PC-3 (cell line): ENCODE results near the gene SLC35F3. TPM values are rescaled to one million over a fixed set of nuclear protein-coding genes. Genes with fewer than 3 reads are reported as not detected.

ENCODE experiments used
- ATAC-seq: fragments of 200-7000 bp; cut with Tn5 transposase; 2 replicates; pipeline ENCODE4 v1.9.1; 2020; ENCODE audit warnings: mild to moderate bottlenecking, moderate library complexity
- BruUV-seq: library from RNA; stranded (reverse); fragments of 400-500 nt; replicated peaks from 2 replicates; lab custom pipeline; 2021; lab: Mats Ljungman, UMichigan
- CTCF ChIA-PET: fragments of 300-600 bp; sonication (Branson Sonifier 250); formaldehyde crosslinking; loops from one replicate; lab custom pipeline; 2022; ENCODE audit warnings: antibody characterized with exemption; lab: Charles Lee
- POLR2A ChIA-PET: fragments of 300-600 bp; sonication (Branson Sonifier 250); formaldehyde crosslinking; loops from one replicate; lab custom pipeline; 2022; ENCODE audit warnings: antibody characterized with exemption; ENCODE audit not compliant: unreplicated experiment; lab: Charles Lee
- DNase-seq: peaks from one replicate; pipeline ENCODE4 v3.0.0-alpha.2; 2015
- H2AFZ ChIP-seq: fragments of 300-600 bp; sonication (generic); 2 replicates; pipeline ENCODE4 v1.6.0; 2016; ENCODE audit warnings: antibody characterized with exemption, low read length
- H3F3A ChIP-seq: fragments of 300-600 bp; sonication (generic); one replicate; pipeline ENCODE4 v1.6.0; 2017; ENCODE audit warnings: antibody characterized with exemption, low read length, control low read depth, mild to moderate bottlenecking; ENCODE audit not compliant: unreplicated experiment
- H3K27ac ChIP-seq: fragments of 300-600 bp; sonication (generic); 2 replicates; pipeline ENCODE4 v1.5.1; 2016; ENCODE audit warnings: mild to moderate bottlenecking, low read length
- H3K27me3 ChIP-seq: fragments of 300-600 bp; sonication (generic); 2 replicates; pipeline ENCODE4 v1.6.1; 2016; ENCODE audit warnings: low read length, mixed read lengths
- H3K36me3 ChIP-seq: fragments of 300-600 bp; sonication (generic); 2 replicates; pipeline ENCODE4 v1.6.1; 2016; ENCODE audit warnings: low read depth, mixed run types, low read length, mixed read lengths
- H3K4me1 ChIP-seq: fragments of 300-600 bp; sonication (generic); 2 replicates; pipeline ENCODE4 v1.5.1; 2016; ENCODE audit warnings: low read length; ENCODE audit not compliant: insufficient read depth
- H3K4me2 ChIP-seq: fragments of 300-600 bp; sonication (generic); 2 replicates; pipeline ENCODE4 v1.6.0; 2016; ENCODE audit warnings: low read length
- H3K4me3 ChIP-seq: fragments of 300-600 bp; sonication (generic); 2 replicates; pipeline ENCODE4 v1.5.1; 2016; ENCODE audit warnings: mild to moderate bottlenecking, low read length, mixed read lengths
- H3K79me2 ChIP-seq: fragments of 300-600 bp; sonication (generic); 2 replicates; pipeline ENCODE4 v1.6.1; 2017; ENCODE audit warnings: low read length, mixed read lengths
- H3K9ac ChIP-seq: fragments of 300-600 bp; sonication (generic); 2 replicates; pipeline ENCODE4 v1.6.0; 2016; ENCODE audit warnings: mild to moderate bottlenecking, low read length
- H3K9me2 ChIP-seq: fragments of 300-600 bp; sonication (generic); replicated peaks from 2 replicates; pipeline ENCODE4 v1.6.1; 2016; ENCODE audit warnings: mixed run types, low read length, mixed read lengths
- H3K9me3 ChIP-seq: fragments of 300-600 bp; sonication (generic); 2 replicates; pipeline ENCODE4 v1.6.1; 2016; ENCODE audit warnings: low read length, mixed read lengths
- H4K20me1 ChIP-seq: fragments of 300-600 bp; sonication (generic); 2 replicates; pipeline ENCODE4 v1.6.1; 2016; ENCODE audit warnings: low read length, mixed read lengths
- EZH2 ChIP-seq: fragments of 300-600 bp; sonication (generic); IDR thresholded peaks from one replicate; pipeline ENCODE4 v1.6.1; 2017; ENCODE audit warnings: antibody characterized with exemption, mild to moderate bottlenecking, low read length; ENCODE audit not compliant: unreplicated experiment
- EZH2phosphoT487 ChIP-seq: fragments of 300-600 bp; sonication (generic); IDR thresholded peaks from 2 replicates; pipeline ENCODE4 v1.6.1; 2018; ENCODE audit warnings: mild to moderate bottlenecking, antibody characterized with exemption, low read length, borderline replicate concordance
- intact Hi-C: fragments of 100-400 bp; cut with micrococcal nuclease; formaldehyde crosslinking; loops from 2 replicates; pipeline ENCODE4 v1.9.0; 2023
- total RNA-seq: library from RNA; depleted of rRNA; stranded (reverse); fragments of >200 nt; gene quantifications from 2 replicates; pipeline ENCODE4 v1.2.3, GENCODE V29; 2014
- TF ChIP-seq, protein P1 (sequence below): fragments of 300-600 bp; sonication (generic); conservative IDR thresholded peaks from 2 replicates; pipeline ENCODE4 v1.5.1; 2017; ENCODE audit warnings: antibody characterized with exemption, low read depth, mild to moderate bottlenecking, low read length

SLC35F3 gene
- total RNA-seq, 1 experiment from 2014 or later: 17.7 TPM

DNA sequence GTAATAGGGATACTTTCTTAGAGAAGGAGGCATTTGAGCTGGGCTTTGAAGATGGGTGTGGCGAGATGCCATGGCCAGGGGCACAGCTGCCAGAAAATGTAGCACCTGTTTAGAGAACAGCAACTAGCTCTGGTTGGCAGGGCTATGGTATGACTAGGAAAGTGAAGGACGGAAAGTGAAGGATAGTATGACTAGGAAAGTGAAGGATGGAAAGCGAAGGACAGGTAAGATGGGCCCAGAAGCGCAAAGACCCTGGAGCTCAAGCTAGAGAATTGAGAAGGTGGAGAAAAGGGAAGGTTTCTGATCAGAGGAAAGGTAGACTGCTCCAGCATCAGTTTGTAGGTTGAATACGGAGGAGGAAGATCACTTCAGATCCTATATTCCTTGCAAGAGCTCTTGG, 205.4 kb downstream of the SLC35F3 start:
- peaks cover 8% of the 10 kb centered on the region for H3K79me2 ChIP-seq
- no peaks in the 10 kb centered on the region for H3K27me3 ChIP-seq
- ChIA-PET CTCF (no interaction called here), POLR2A (no interaction called here)
- peak overlapping the region; percentile 54; the same call in 1 of the 2 replicates for H3K9ac ChIP-seq
- H3F3A ChIP-seq: no peaks in the 10 kb centered on the region
- no peak overlapping the region for H2AFZ ChIP-seq
- BruUV-seq: no TSS peak
- H3K4me3 ChIP-seq: no peak overlapping the region
- H3K9me2 ChIP-seq: no peaks in the 10 kb centered on the region
- H3K9me3 ChIP-seq: no peaks in the 10 kb centered on the region
- peaks cover 26% of the 10 kb centered on the region for H3K4me1 ChIP-seq
- H3K36me3 ChIP-seq: no peaks in the 10 kb centered on the region
- intact Hi-C loops: loop anchor here (1.0 to 5.0 kb wide), 6 partner anchors 118 to 715 kb away; no protein-coding TSS in a partner anchor
- ATAC-seq (no peak), DNase-seq (no peak)
- TF ChIP-seq, protein P1, sequence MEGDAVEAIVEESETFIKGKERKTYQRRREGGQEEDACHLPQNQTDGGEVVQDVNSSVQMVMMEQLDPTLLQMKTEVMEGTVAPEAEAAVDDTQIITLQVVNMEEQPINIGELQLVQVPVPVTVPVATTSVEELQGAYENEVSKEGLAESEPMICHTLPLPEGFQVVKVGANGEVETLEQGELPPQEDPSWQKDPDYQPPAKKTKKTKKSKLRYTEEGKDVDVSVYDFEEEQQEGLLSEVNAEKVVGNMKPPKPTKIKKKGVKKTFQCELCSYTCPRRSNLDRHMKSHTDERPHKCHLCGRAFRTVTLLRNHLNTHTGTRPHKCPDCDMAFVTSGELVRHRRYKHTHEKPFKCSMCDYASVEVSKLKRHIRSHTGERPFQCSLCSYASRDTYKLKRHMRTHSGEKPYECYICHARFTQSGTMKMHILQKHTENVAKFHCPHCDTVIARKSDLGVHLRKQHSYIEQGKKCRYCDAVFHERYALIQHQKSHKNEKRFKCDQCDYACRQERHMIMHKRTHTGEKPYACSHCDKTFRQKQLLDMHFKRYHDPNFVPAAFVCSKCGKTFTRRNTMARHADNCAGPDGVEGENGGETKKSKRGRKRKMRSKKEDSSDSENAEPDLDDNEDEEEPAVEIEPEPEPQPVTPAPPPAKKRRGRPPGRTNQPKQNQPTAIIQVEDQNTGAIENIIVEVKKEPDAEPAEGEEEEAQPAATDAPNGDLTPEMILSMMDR: no peak
- TF ChIP-seq EZH2phosphoT487: no peak
- TF ChIP-seq EZH2: no peak
- peak overlapping the region; percentile 45; the same call in 1 of the 2 replicates for H3K4me2 ChIP-seq
- peak overlapping the region; percentile 86 for H3K27ac ChIP-seq
- H4K20me1 ChIP-seq: no peaks in the 10 kb centered on the region

DNA sequence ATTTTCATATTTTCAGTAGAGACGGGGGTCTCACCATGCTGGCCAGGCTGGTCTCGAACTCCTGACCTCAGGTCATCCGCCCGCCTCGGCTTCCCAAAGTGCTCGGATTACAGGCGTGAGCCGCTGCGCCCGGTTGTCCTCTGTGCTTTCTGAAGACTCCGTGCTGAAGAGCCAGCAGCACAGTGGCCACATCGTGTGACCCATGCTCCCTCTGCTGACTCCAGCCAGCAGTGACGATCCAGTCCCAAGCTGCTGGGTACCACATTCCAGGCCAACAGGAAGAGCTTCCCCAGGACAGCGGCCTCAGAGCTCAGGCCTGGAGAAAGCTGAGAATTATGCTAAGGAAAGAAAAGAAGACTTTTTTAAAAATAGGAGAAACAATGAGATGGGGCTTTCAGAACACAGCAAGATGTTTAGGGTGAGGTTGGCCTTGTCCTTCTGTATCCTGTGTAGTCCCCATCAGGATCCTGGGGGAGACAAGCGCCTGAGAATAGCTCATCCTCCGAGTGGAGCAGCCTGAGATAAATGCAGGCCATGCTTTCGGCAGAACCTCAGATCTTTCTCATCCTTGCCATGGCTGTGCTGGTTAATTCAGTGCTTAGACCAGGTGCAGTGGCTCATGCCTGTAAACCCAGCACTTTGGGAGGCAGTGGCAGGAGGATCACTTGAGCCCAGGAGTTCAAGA, 207.1 kb downstream of the SLC35F3 start:
- no peaks in the 10 kb centered on the region for H3K9me2 ChIP-seq
- TF ChIP-seq, protein P1: peak; percentile 72
- TF ChIP-seq EZH2phosphoT487 (no peak), EZH2 (no peak)
- intact Hi-C loops: loop anchor here (5.0 kb wide), 1 partner anchor 216 kb away; no protein-coding TSS in a partner anchor
- no peaks in the 10 kb centered on the region for H4K20me1 ChIP-seq
- H3K79me2 ChIP-seq: peaks cover 8% of the 10 kb centered on the region
- CTCF ChIA-PET: interaction anchor here (0.6 to 2.0 kb wide), 5 partner anchors 65 to 747 kb away, joined by 3 to 17 read pairs (median 3); no protein-coding TSS in a partner anchor
- H2AFZ ChIP-seq: no peak overlapping the region
- peaks cover 26% of the 10 kb centered on the region for H3K4me1 ChIP-seq
- DNase-seq (peak; percentile 60), ATAC-seq (peak; percentile 31)
- H3K27me3 ChIP-seq: no peaks in the 10 kb centered on the region
- no peak overlapping the region for H3K27ac ChIP-seq
- H3K4me2 ChIP-seq: no peak overlapping the region
- no peak overlapping the region for H3K9ac ChIP-seq
- H3K9me3 ChIP-seq: no peaks in the 10 kb centered on the region
- BruUV-seq: no TSS peak
- H3K4me3 ChIP-seq: no peak overlapping the region
- H3K36me3 ChIP-seq: no peaks in the 10 kb centered on the region
- H3F3A ChIP-seq: no peaks in the 10 kb centered on the region
- POLR2A ChIA-PET: no interaction called here
